ENCODE data around the gene ALDOA. TPM values are rescaled to one million over a fixed set of nuclear protein-coding genes. Genes with fewer than 3 reads are reported as not detected.

The ALDOA gene
- total and polyA plus RNA-seq, 10 of the 15 experiments (the other 5 are each of a cell fraction or from before 2014, with no cell fraction given) = 218 to 2,339 (median 1,095) TPM

DNA sequence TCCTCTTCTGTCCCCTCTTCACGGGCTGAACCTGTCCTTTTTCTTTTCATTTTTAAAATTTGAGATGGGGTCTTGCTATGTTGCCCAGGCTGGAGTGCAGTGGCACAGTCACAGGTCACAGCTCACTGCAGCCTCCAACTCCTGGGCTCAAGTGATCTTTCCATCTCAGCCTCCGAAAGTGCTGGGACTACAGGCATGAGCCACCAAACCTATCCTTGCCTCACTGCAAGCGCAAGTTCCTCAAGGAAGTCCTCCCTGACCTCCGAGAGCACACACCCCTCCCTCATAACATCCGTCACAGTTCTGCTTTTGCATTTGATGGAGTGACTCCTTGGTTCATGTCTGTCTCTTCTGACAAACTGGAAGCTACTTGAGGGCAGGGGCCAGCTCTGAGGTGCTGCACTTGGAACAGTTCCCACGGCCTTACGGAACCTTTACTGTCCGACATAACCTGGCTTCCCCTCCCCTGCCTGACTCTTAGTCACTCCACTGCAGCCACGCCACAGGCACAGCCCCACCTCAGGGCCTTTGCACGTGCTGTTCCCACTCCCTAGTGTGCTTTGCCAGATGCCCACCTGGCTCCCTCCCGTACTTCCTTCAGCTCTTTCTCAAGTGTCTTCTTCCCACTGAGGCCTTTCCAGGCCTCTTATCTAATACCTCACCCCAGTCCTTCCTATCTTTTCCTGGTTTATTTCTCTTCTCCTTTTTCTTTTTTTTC lies 21.8 kb downstream of the ALDOA start:
- no peak overlapping the region for H3K4me3 ChIP-seq
- DNase-seq (ENCODE audit: low read depth, low spot score) (no peak), ATAC-seq (no peak), FAIRE-seq (no peak)
- H3K9me3 ChIP-seq (replicated peaks; ENCODE audit: control insufficient read depth, insufficient read depth, low read length) = no peaks in the 10 kb centered on the region
- no peak overlapping the region for H3K9ac ChIP-seq (ENCODE audit: control insufficient read depth, insufficient read depth, low read length)
- ChIA-PET CTCF (no interaction called here), RAD21 (ENCODE audit: unreplicated experiment) (no interaction called here), POLR2A (interaction anchor here (0.7 to 0.8 kb wide), 2 partner anchors 21 to 85 kb away, joined by 5 to 6 read pairs; partner anchors contain the start of gene ALDOA), SMC1A (ENCODE audit: uncharacterized antibody, unreplicated experiment) (no interaction called here)
- intact Hi-C loops (cut with micrococcal nuclease; ENCODE audit: unreplicated experiment) = no loop called here
- no peak overlapping the region for H2AFZ ChIP-seq (ENCODE audit: control insufficient read depth, low read depth, low read length)
- H3K4me1 ChIP-seq (ENCODE audit: control insufficient read depth, insufficient read depth, low read length) = peaks cover 7% of the 10 kb centered on the region
- peaks cover 18 to 25% of the 10 kb centered on the region in 2 experiments; a peak in 3 of 4 replicates for H3K36me3 ChIP-seq (ENCODE audit: control insufficient read depth in 2 of 2, insufficient read depth in 2 of 2, low read length in 1 of 2)
- no TSS peak for BruUV-seq (replicated peaks)
- H3K27ac ChIP-seq (ENCODE audit: control insufficient read depth, insufficient read depth) = no peak overlapping the region
- in situ Hi-C loops (cut with MboI) = loop anchor here (25.0 kb wide), 1 partner anchor 1800 kb away; no protein-coding TSS in a partner anchor
- H3K79me2 ChIP-seq (ENCODE audit: control insufficient read depth, insufficient read depth, low read length) = no peaks in the 10 kb centered on the region
- TF ChIP-seq KLF5 (IDR thresholded peaks at IDR 0.05; ENCODE audit: partially characterized antibody) = no peak
- no peak for TF ChIP-seq TARDBP (IDR thresholded peaks at IDR 0.05; ENCODE audit: borderline replicate concordance)
- TF ChIP-seq POU2F2 (IDR thresholded peaks at IDR 0.05; ENCODE audit: borderline replicate concordance, low read depth, low read length) = no peak
- TF ChIP-seq FOXM1 (IDR thresholded peaks at IDR 0.05; ENCODE audit: low read depth, low read length) = no peak
- no peak for TF ChIP-seq GABPA (IDR thresholded peaks at IDR 0.05; ENCODE audit: low read depth)
- no peak for TF ChIP-seq CREB1 (IDR thresholded peaks at IDR 0.05; ENCODE audit: low read depth)
- no peak for TF ChIP-seq TAF1 (IDR thresholded peaks at IDR 0.05; ENCODE audit: borderline replicate concordance, low read depth, low read length)
- TF ChIP-seq POLR2AphosphoS2 (IDR thresholded peaks at IDR 0.05; ENCODE audit: low read depth, low read length) = no peak
- no peak for TF ChIP-seq MYC (IDR thresholded peaks at IDR 0.05; ENCODE audit: insufficient read depth, insufficient read length, insufficient replicate concordance, low read length, severe bottlenecking)
- no peak for TF ChIP-seq BCL11A (IDR thresholded peaks at IDR 0.05; ENCODE audit: low read depth, low read length)
- TF ChIP-seq, protein P1, sequence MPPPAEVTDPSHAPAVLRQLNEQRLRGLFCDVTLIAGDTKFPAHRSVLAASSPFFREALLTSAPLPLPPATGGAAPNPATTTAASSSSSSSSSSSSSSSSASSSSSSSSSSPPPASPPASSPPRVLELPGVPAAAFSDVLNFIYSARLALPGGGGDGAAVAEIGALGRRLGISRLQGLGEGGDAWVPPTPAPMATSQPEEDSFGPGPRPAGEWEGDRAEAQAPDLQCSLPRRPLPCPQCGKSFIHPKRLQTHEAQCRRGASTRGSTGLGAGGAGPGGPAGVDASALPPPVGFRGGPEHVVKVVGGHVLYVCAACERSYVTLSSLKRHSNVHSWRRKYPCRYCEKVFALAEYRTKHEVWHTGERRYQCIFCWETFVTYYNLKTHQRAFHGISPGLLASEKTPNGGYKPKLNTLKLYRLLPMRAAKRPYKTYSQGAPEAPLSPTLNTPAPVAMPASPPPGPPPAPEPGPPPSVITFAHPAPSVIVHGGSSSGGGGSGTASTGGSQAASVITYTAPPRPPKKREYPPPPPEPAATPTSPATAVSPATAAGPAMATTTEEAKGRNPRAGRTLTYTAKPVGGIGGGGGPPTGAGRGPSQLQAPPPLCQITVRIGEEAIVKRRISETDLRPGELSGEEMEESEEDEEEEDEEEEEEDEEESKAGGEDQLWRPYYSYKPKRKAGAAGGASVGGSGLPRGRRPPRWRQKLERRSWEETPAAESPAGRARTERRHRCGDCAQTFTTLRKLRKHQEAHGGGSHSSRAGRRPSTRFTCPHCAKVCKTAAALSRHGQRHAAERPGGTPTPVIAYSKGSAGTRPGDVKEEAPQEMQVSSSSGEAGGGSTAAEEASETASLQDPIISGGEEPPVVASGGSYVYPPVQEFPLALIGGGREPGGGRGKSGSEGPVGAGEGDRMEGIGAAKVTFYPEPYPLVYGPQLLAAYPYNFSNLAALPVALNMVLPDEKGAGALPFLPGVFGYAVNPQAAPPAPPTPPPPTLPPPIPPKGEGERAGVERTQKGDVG (CRISPR knock-in tag; IDR thresholded peaks at IDR 0.05) = no peak
- TF ChIP-seq STAT3 (IDR thresholded peaks at IDR 0.05; ENCODE audit: low read depth, low read length) = no peak
- TF ChIP-seq PAX5 (IDR thresholded peaks at IDR 0.05; ENCODE audit: borderline replicate concordance, low read depth, low read length) = no peak
- H4K20me1 ChIP-seq (ENCODE audit: control insufficient read depth, insufficient read depth) = no peaks in the 10 kb centered on the region
- H3K27me3 ChIP-seq (replicated peaks in 1 of 2; ENCODE audit: control insufficient read depth in 2 of 2, insufficient read depth in 2 of 2, low read length in 1 of 2) = no peaks in the 10 kb centered on the region
- 82% methylated on average over 11 of the region's 11 CpGs for WGBS (ENCODE audit: insufficient coverage, insufficient replicate concordance, low lambda C conversion rate, missing lambda C conversion rate)
- no peak overlapping the region for H3K4me2 ChIP-seq (ENCODE audit: control insufficient read depth, insufficient read depth)

Data from GM12878 (cell line).